HG03520 (cell line): Measurements from ENCODE around the gene ARHGEF3.
A peak's percentile ranks its signal among the peaks of the same experiment; 100 is the strongest.
"Not testable (repeated sequence)": the region's sequence is repeated elsewhere in the genome, so short reads cannot be mapped to it uniquely, and the experiment has no call there.

Source experiments
- ATAC-seq: cut with Tn5 transposase; IDR thresholded peaks from one replicate; pipeline ENCODE4 v1.9.1; 2021; ENCODE audit warnings: mild to moderate bottlenecking, moderate library complexity; ENCODE audit not compliant: unreplicated experiment

The ARHGEF3 gene

DNA sequence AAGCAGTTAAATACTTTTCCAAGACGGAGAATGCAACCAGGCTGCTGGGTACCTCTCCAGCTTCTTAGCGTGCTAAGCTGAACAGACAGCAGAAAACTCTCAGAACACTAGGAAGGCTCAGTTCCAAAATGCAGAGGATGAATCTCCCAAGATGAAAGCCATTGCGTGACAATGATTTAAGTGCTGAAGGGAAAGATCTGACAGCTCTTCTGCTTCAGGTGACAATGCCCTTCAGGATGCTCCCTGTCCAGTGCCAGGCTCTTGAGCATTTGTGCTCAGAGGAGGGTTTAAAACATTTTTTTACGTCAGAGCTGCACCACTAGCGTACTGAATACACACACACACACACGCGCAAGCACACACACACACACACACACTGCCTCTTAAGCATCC is 26.3 kb downstream of the ARHGEF3 start:
- ATAC-seq = no peak

DNA sequence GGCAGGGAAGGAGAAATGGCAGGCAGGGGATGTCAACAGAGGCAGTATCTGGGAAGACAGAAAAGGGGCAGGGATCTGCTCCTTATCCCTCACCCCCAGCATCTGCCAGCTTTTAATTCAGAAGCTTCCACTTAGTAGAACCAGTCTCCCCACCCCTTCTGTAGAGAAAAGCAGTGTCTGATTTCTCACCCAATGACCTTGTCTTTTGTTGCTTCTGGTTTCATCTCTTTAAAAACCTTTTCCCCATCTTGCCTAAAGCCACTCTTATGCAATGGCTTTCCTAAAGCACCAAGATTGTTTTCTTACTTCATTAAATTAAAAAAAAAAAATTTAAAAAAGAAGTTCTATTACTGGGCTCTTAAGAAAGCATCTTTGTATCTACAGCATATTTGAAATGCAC is 27.8 kb downstream of the ARHGEF3 start:
- ATAC-seq = no peak

DNA sequence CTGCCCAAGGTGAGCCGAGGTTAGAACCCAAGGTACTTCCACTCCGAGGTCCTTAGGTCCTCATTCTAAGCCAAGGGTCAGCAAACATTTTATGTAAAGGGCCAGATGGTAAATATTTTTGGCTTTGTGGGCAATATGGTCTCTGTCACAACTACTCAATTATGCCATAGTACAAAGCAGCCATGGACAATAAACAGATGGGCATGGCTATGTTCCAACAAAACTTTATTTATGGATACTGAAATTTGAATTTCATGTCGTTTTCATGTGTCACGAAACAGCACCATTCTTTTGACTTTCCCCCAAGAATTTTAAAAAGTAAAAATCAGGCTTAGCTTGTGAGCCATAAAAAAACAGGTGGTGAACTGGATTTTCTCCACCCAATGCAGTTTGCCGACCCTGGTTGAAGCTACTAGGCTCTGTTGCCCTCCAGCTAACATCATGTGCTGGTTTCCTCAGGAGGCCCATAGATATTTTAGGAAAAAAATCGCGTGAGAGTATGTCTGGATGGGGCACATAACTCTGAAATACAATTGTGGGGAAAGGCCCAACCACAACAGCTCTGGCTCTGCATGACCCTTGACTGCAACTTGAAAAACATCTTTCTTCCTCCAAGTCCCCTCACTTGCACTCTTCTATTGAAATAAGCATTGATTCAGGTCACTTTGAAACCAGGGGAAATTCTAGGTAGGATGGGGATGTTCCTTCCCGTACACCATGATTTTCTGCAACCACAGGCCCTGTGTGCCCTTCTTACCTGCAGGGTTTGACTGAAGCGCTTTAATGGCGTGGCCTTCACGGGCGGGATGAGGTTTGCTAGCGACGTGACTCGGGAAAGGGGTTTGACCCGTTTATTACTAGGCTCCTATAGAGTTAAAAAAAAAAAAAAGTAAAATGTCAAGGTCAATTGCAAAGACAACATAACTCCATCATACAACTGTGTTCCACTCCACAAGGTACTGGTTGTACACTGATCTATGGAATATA is 28.5 kb downstream of the ARHGEF3 start:
- ATAC-seq = no peak

DNA sequence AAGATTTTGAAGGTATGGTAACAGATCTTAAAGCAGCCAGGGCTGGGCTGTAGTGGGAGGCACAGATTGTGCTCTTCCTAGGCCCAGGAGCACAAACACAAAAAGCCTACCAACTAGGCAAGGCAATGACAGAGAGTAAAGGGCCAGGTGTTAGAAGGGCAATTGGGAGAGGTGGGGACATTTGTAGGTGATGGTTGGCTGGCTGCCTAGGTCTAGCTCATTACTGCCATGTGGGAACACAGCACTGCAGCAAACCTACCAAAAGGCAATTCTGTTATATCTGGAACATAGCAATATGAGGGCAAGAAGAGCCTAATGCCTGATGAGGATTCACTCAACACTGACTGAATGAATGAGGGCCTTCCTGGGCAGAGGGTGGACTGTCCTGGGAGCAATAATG is 30.4 kb downstream of the ARHGEF3 start:
- no peak for ATAC-seq

DNA sequence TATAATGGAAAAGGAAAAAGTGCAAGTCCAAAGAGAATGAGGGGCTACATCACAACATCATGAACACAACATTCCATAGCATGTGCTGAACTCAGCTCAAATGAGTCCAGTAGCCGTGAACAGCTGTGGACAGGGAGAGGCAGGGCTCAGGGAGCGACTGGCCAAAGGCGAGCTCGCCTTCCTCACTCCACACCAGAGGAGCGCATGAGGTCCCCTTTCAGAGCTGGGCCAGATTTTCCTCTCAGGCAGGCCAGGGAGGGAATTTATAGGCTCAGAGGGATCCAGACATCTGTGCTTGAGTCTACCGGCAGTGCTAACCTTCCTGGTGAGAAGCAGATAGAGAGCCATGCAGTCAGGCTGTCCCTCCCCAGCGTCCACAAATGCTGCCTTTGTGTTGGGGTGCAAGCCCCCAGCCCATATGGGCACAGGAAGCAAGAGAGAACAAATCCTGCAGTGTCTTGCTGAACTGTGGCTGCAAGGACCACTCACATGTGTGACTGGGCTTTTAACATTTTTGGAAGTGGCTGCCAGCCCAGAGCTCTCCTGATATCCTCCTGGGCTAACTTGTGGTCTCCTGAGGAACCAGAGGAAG is 32.5 kb downstream of the ARHGEF3 start:
- no peak for ATAC-seq

DNA sequence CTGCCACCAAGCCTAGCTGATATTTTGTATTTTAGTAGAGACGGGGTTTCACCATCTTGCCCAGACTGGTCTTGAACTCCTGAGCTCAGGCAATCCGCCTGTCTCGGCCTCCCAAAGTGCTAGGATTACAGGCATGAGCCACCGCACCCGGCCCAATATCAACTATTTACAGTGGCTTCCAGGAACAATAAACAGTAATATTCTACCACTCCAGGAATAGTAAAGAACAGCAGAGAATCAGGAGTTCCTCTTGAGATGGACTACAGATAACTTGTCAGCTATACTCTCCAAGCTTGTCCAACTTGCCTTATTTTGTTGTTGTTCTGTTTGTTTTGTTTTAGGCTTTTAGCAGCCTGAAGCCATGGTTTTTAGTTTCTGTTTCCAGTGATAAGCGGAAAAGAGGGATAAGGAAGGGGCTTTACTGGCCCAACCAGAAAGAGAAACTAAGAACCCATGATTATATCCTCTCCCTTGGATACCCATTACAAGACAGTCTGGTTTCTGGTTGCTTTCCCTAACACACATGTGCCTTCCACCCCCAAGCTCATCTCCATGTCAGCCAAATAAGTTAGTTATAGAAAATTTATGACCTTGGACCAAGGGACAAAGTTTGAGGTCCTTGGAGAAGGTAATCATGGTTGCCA is 36.7 kb downstream of the ARHGEF3 start:
- no peak for ATAC-seq

DNA sequence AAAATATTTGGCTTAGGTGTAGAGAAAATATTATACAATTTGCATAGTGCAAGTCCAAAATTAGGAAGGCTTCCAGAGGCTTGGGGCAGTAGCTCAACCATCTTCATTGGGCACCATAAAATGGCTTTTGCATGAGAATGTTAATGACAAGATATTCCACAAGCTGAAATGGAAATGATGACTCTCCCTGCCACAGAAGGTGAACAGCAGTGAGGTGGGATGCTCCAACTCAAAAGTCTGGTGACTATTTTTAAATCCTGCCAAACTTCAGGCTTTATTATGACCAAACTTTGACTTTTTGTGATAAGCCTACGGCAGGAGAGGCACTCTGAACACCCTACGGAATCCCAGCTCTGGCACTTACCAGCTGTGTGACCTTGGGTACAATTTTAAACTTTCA is 37.6 kb downstream of the ARHGEF3 start:
- ATAC-seq = no peak

DNA sequence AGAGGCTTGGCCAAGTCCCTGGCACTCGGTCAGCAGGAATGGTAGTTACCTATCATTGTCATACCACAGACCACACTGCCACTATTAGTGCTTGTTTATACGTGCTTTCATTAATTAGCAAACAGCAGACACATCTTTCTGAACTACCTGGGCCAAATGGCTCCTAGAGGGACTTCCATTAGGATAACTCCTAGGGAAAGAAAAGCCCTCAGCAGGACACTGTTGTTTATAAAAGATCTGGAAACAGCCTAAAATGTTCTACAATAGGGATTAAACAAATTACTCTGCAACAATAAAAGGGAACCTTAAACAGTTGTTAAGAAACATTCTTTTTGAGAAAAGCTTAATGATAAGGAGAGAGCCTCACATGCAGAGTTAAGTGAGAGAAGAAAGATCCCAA is 38.5 kb downstream of the ARHGEF3 start:
- no peak for ATAC-seq

DNA sequence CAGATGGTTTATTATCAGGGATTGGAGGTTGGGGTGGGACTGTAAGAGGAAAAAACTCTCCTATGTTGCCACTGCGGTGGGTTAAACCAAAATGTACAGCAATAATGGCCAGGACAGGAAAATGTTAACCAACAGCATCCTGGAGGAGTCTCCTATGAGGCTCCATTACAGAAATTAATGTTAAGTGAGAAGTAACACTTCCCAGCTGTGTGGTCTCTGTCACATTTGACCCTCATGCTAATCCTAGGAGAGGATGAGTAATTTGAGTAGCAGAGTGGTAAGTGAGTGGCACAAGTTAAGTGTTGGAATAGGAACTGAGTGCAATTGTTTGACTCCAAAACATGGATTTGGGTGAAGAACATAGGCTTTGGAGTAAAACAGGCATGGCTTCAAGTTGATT is 39.0 kb downstream of the ARHGEF3 start:
- no peak for ATAC-seq

DNA sequence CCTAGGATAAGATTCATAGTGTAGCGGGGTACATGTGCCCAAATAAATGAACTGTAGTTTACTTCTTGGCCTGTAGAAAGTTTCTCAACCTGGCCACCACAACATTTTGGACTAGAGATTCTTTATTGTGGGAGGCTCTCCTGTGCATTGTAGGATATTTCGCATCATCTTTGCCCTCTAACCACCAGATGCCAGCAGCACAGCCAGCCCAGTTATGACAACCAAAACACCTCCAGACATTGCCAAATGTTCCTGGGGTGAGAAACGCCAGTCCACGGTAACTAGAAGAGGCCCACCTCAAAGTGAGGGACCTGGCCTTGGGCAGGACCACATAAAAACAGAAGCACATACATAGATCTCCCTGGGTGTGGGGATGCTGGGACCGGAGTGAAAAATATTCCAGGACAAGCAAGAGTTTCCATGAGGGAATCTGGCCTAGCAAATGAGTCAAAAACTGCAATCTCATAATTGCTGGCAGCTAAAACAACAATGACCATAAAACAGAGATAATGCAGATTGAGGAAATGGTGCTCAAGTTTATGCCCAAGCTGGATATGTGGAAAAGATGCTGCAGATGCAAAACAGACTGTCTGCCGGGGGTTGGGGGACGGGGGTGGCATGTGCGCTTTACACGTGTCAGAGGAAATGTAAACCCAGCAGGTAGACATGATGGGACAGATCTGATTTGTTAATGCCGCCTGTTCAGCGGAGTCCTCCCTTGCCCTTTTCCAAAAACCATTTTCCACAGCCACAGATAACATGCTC is 39.7 kb downstream of the ARHGEF3 start:
- no peak for ATAC-seq

DNA sequence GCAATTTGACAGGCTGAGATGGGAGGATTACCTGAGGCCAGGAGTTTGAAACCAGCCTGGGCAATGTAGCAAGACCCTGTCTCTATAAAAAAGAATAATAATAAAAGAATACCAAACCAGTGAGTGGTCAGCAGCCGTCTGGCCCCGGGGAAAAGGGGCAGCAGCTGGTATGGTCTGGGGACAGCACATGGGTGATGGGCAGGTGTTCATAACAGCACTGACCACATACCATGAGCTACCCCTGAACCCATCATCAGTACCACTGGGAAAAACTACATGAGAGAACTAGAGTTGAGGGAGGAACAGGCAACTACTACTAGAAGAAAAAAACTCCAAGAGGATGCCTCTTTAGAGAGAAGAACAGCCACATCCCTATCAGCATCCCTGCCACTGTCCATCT is 40.7 kb downstream of the ARHGEF3 start:
- no peak for ATAC-seq

DNA sequence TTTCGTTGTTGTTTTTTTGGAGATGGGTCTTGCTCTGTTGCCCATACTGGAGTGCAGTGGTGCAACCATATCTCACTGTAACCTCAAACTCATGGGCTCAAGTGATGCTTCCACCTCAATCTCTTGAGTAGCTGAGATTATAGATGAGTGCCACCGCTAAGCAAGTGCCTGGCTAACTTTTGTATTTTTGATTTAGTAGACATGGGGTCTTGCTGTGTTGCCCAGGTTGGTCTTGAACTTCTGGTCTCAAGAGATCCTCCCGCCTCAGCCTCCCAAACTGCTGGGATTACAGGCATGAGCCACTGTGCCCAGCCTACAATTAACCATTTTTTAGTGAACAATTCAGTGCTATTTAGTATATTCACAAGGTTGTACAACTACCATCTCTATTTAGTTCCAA is 42.2 kb downstream of the ARHGEF3 start:
- no peak for ATAC-seq

DNA sequence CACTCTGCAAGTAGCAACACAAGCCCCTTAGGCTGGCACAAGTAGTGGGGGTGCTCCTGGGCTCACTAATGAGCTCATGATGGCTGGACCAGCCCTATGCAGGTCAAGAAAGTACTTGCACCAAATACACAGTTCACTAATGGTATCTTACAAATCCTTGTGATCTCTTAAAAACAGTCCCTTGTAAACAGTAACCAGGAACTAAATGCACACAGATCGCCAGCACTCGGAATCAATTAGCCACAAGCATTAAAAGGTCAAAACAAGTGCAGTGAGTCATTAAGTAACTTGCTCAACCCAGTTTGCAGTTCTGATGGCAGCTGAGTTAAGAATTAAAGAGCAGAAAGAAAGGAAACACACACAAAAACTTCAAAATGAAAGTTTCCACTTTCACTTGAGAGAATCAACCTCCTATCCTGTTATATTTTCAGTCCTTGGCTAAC is 43.2 kb downstream of the ARHGEF3 start:
- ATAC-seq = peak; percentile 78

DNA sequence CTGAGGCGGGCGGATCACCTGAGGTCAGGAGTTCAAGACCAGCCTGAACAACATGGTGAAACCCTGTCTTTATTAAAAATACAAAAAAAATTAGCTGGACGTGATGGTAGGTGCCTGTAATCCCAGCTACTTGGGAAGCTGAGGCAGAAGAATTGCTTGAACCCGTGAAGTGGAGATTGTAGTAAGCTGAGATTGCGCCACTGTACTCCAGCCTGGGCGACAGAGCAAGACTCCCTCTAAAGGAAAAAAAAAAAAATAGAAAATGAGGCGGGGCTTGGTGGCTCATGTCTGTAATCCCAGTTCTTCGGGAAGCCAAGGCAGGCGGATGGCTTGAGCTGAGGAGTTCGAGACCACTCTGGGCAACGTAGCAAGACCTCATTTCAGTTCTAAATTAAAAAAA is 43.7 kb downstream of the ARHGEF3 start:
- ATAC-seq = not testable (repeated sequence)

DNA sequence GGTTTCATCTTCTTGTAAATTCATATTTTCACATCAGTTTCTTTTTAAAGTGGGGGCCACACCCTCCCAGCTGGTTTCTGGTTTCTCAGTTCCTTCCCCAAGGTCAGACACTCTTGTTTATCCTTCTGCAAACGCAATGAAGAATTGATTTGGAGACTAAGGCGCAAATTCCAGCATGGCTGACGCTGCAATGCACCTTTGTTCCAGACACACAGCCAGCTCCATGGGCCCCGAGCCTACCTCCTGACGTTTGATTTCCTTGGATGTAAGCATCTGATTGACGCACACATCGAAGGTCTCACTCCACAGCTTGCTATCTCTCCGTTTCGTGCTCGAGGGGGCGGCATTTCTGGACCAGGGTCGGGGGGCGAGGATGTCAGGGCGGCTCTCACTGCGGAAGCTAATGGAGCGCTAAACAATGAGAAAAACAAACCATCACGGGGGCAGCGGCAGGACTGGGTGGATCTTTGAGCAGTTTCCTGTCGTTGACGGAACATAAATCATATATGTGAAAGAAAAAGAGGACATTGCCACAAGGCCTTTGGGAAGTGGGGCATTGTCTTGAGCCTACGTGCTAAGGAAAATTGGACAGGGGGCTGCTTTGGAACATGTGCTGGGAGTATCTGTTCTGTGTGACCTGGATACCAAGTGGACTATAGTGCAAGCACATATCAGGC is 46.9 kb downstream of the ARHGEF3 start:
- no peak for ATAC-seq

DNA sequence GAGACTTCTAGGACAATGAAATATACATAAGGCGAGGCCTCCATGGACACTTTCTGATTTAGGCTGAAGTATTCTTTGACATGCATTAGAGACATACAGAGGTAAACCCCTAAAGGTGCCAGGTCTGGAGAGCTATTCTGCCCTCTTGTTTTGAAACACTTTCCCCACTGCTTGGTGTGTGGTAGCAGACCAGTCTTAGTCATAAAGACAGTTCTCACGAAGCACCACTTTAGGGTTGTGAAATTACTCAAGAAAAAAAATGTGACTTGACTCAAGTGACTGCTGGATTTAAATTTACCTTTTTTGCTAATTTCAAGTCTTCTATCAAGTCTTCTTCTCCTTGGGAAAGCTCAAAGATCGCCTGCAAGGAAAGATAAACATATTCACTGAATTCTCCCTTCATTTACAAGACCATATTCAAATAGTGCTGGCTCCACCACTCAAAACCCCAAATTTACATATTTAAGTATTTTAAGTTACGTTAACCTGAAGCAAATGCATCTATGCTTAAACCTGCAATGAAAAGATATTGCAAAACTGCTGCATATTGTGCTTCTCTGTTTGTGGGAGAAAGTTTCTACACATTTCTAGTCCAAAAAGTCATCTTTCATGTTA is 48.4 kb downstream of the ARHGEF3 start:
- ATAC-seq = peak; percentile 88

DNA sequence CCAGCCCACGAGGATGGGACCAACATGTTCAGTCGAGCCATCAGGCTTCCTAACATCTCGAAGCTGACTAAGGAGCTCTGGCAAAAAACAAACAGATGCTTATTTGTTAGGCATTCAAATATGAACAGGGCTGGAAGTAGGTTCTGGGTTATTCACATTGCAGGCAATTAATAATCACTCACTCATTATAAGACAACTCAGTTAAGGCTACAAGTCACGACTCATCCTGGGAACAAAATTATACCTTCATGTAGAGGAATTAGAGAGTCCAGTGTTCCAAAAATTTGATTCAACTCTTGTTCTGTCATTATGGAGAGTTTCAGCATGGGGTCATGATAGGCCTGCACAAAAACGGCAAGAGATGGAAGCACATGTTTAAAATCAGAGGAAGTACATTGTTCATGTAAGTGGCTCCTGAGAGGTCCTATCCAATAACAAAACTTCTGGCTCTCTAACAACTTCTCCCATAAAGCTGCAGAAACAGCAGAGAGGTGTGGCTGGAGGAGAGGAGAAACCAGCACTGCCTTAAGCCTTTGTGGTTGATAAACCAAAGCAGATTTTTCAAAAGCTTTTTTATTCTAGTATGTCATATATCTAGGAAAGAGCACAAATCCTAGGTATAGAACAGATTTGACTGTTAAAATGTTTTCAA is 50.6 kb downstream of the ARHGEF3 start:
- no peak for ATAC-seq

DNA sequence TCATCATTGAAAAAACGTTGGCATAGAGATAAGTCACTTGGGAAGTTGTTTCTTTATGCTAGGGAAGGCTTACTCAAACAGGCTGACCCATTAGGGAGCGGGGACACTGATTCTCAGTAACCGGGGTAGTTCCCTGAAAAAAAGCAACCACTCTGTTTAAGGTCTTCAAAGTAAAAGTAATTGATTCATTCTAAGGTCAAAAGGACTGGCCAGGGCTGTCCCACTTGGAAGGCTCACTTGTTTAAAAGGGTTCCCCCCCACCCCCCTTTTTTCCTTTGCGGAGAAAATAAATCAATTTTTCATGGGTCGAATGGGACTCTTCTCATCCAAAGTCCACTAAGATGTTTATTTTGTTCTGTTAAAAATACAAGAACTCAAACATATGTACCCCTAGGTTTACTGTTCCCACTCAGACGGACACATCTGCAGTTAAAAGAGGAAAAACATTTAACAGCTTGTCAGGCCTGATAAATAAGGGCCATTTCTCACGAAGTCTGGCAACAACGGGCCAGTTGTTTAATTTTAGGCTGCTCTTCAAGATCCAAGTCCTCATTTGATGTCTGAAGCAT is 53.0 kb downstream of the ARHGEF3 start:
- ATAC-seq = no peak

DNA sequence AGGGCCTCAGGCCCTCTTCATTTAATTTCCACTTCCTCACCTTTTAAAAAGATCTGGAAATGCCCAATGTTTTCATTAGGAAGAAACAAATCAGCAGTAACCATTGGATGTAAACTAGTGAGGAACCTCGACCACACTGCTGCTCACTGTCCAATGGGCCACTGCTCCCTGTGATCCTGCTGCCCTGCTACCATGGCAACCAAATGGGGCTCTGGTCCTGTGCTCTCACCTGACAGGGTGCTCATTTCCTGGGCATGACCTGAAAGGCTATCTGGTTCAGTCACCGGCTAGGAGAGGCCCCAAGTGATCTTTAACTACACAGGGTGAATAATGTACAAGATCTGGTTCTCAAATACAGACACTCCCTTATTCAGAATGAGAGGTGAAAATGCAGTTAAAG is 54.6 kb downstream of the ARHGEF3 start:
- no peak for ATAC-seq
